Right lobe of liver (tissue), 4 donors: ENCODE results near the gene TNFAIP8L3.

Experiments
- POLR2A ChIP-seq: fragments of 450-650 bp; IDR thresholded peaks from one replicate; pipeline ENCODE4 v1.6.1; 2017; ENCODE audit warnings: antibody characterized with exemption, mild to moderate bottlenecking
- TF ChIP-seq, protein P1 (sequence below), 4 donors: fragments of 200-600 bp in 3 of 4; fragments of 450-650 bp in 1 of 4; IDR thresholded peaks; one replicate each; pipeline versions ENCODE4 v1.5.1 to v1.8.0; 2016 to 2022; ENCODE audit warnings: antibody characterized with exemption in 4 of 4, mild to moderate bottlenecking in 2 of 4
- donor health status: DM: no; HTN: no; CAD: no.
- donor health status: DM: no; HTN: no; CAD: no.
- donor health status: DM: no; HTN: yes; CAD: no.

DNA sequence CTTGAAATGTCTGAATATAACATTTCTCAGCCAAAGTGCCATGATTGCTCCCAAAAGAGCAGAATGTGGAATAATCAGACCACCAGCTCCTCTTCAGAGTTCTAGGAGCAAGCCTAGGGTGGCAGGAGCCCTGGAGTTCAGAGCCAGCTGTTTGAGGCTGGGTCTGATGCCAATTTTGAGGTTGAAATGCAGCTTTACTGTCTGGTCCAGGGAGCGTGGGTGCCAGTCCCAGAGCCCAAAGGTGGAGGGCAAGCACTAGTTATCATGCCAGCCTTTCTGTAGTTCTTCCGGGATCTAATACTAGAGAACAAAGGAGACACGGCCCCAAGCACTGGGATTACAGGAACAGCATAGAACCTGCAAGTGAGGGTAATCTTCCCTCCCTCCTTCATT is 69.3 kb downstream of the TNFAIP8L3 start:
- TF ChIP-seq, protein P1, sequence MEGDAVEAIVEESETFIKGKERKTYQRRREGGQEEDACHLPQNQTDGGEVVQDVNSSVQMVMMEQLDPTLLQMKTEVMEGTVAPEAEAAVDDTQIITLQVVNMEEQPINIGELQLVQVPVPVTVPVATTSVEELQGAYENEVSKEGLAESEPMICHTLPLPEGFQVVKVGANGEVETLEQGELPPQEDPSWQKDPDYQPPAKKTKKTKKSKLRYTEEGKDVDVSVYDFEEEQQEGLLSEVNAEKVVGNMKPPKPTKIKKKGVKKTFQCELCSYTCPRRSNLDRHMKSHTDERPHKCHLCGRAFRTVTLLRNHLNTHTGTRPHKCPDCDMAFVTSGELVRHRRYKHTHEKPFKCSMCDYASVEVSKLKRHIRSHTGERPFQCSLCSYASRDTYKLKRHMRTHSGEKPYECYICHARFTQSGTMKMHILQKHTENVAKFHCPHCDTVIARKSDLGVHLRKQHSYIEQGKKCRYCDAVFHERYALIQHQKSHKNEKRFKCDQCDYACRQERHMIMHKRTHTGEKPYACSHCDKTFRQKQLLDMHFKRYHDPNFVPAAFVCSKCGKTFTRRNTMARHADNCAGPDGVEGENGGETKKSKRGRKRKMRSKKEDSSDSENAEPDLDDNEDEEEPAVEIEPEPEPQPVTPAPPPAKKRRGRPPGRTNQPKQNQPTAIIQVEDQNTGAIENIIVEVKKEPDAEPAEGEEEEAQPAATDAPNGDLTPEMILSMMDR (IDR thresholded peaks at IDR 0.05) = no peak
- TF ChIP-seq POLR2A = no peak
